ENCODE measurements around the gene RAB15.

RAB15 gene

GRCh38 chr14:64994540-64994939, 22.4 kb upstream of the RAB15 start:
- no peak overlapping the region for H3K23ac ChIP-seq (ENCODE audit: low read length in 2 of 2)
- H2AFZ ChIP-seq (ENCODE audit: low read depth, low read length): no peak overlapping the region
- no peak overlapping the region for H3K9ac ChIP-seq (ENCODE audit: low read length)
- no peak overlapping the region for H3K18ac ChIP-seq (ENCODE audit: low read depth in 1 of 2, low read length in 2 of 2)
- no peak overlapping the region for H2BK15ac ChIP-seq (ENCODE audit: low read depth, poor library complexity, severe bottlenecking)
- no peak overlapping the region for H3K4me3 ChIP-seq (ENCODE audit: insufficient read depth in 1 of 2, low read depth in 1 of 2, low read length in 2 of 2)
- no peaks in the 10 kb centered on the region for H3K9me3 ChIP-seq (ENCODE audit: control insufficient read depth, low read length)
- no peaks in the 10 kb centered on the region for H3K4me1 ChIP-seq (ENCODE audit: control insufficient read depth, insufficient read depth, low read depth, low read length)
- H3K4me2 ChIP-seq (ENCODE audit: low read length, poor library complexity, severe bottlenecking): no peak overlapping the region
- peaks cover 38% of the 10 kb centered on the region for H3K79me1 ChIP-seq (replicated peaks; ENCODE audit: low read length, poor library complexity, severe bottlenecking)
- H2AK5ac ChIP-seq (ENCODE audit: low read length, severe bottlenecking): no peak overlapping the region
- no peak overlapping the region for H4K91ac ChIP-seq (ENCODE audit: low read length)
- DNase-seq: no peak
- no peak overlapping the region for H2BK5ac ChIP-seq (ENCODE audit: low read depth, low read length, poor library complexity, severe bottlenecking)
- 100% methylated on average over 1 of the region's 2 CpGs for WGBS
- H3K4ac ChIP-seq (ENCODE audit: low read depth in 1 of 2, low read length in 2 of 2): no peak overlapping the region
- H2BK12ac ChIP-seq (ENCODE audit: low read length in 2 of 2): no peak overlapping the region
- H3K14ac ChIP-seq (ENCODE audit: low read length in 2 of 2): no peak overlapping the region
- H3K27me3 ChIP-seq (ENCODE audit: control insufficient read depth in 1 of 2, insufficient read depth in 1 of 2, low read length in 2 of 2): no peaks in the 10 kb centered on the region
- H3K36me3 ChIP-seq (ENCODE audit: control insufficient read depth in 1 of 2, insufficient read depth in 2 of 2, low read depth in 1 of 2, low read length in 2 of 2): peaks cover 0 to 2% of the 10 kb centered on the region in 2 experiments
- H3K27ac ChIP-seq (ENCODE audit: low read length, poor library complexity, severe bottlenecking): no peak overlapping the region
- H2BK120ac ChIP-seq (ENCODE audit: low read depth, low read length): no peak overlapping the region
- no peak overlapping the region for H4K8ac ChIP-seq (ENCODE audit: low read length)

GRCh38 chr14:64993266-64993930, 21.3 kb upstream of the RAB15 start:
- Histone ChIP-seq H3K4me3 (ENCODE audit: insufficient read depth in 1 of 2, low read depth in 1 of 2, low read length in 2 of 2) (no peak overlapping the region), H3K4ac (ENCODE audit: low read depth in 1 of 2, low read length in 2 of 2) (no peak overlapping the region)
- 100% methylated on average over 3 of the region's 3 CpGs for WGBS

GRCh38 chr14:64992328-64992885, 20.3 kb upstream of the RAB15 start:
- no peak overlapping the region for H3K27ac ChIP-seq (ENCODE audit: low read length, poor library complexity, severe bottlenecking)
- H4K8ac ChIP-seq (ENCODE audit: low read length): no peak overlapping the region
- no peak overlapping the region for H3K4ac ChIP-seq (ENCODE audit: low read depth in 1 of 2, low read length in 2 of 2)
- H3K4me3 ChIP-seq (ENCODE audit: insufficient read depth in 1 of 2, low read depth in 1 of 2, low read length in 2 of 2): no peak overlapping the region
- H3K36me3 ChIP-seq (ENCODE audit: control insufficient read depth in 1 of 2, insufficient read depth in 2 of 2, low read depth in 1 of 2, low read length in 2 of 2): peaks cover 0 to 2% of the 10 kb centered on the region in 2 experiments
- no peak overlapping the region for H3K14ac ChIP-seq (ENCODE audit: low read length in 2 of 2)
- no peak overlapping the region for H3K9ac ChIP-seq (ENCODE audit: low read length)
- H2BK5ac ChIP-seq (ENCODE audit: low read depth, low read length, poor library complexity, severe bottlenecking): no peak overlapping the region
- no peaks in the 10 kb centered on the region for H3K9me3 ChIP-seq (ENCODE audit: control insufficient read depth, low read length)
- H3K4me2 ChIP-seq (ENCODE audit: low read length, poor library complexity, severe bottlenecking): no peak overlapping the region
- H4K91ac ChIP-seq (ENCODE audit: low read length): no peak overlapping the region
- WGBS: 100% methylated on average over 2 of the region's 5 CpGs
- no peak overlapping the region for H3K18ac ChIP-seq (ENCODE audit: low read depth in 1 of 2, low read length in 2 of 2)
- no peak overlapping the region for H2AFZ ChIP-seq (ENCODE audit: low read depth, low read length)
- no peaks in the 10 kb centered on the region for H3K4me1 ChIP-seq (ENCODE audit: control insufficient read depth, insufficient read depth, low read depth, low read length)
- H3K27me3 ChIP-seq (ENCODE audit: control insufficient read depth in 1 of 2, insufficient read depth in 1 of 2, low read length in 2 of 2): no peaks in the 10 kb centered on the region
- no peak overlapping the region for H2AK5ac ChIP-seq (ENCODE audit: low read length, severe bottlenecking)
- no peak overlapping the region for H2BK120ac ChIP-seq (ENCODE audit: low read depth, low read length)
- no peak overlapping the region for H2BK15ac ChIP-seq (ENCODE audit: low read depth, poor library complexity, severe bottlenecking)
- no peak overlapping the region for H3K23ac ChIP-seq (ENCODE audit: low read length in 2 of 2)
- H2BK12ac ChIP-seq (ENCODE audit: low read length in 2 of 2): no peak overlapping the region
- no peak for DNase-seq
- H3K79me1 ChIP-seq (replicated peaks; ENCODE audit: low read length, poor library complexity, severe bottlenecking): peaks cover 41% of the 10 kb centered on the region

More at GRCh38 chr14:64993266-64993930, 21.3 kb upstream of the RAB15 start:
- peaks cover 0 to 2% of the 10 kb centered on the region in 2 experiments for H3K36me3 ChIP-seq (ENCODE audit: control insufficient read depth in 1 of 2, insufficient read depth in 2 of 2, low read depth in 1 of 2, low read length in 2 of 2)
- H2BK120ac ChIP-seq (ENCODE audit: low read depth, low read length): no peak overlapping the region
- peak; percentile 28 for DNase-seq
- no peak overlapping the region for H4K91ac ChIP-seq (ENCODE audit: low read length)
- no peaks in the 10 kb centered on the region for H3K4me1 ChIP-seq (ENCODE audit: control insufficient read depth, insufficient read depth, low read depth, low read length)
- no peak overlapping the region for H2BK5ac ChIP-seq (ENCODE audit: low read depth, low read length, poor library complexity, severe bottlenecking)
- peaks cover 42% of the 10 kb centered on the region for H3K79me1 ChIP-seq (replicated peaks; ENCODE audit: low read length, poor library complexity, severe bottlenecking)
- H3K27ac ChIP-seq (ENCODE audit: low read length, poor library complexity, severe bottlenecking): no peak overlapping the region
- no peak overlapping the region for H3K14ac ChIP-seq (ENCODE audit: low read length in 2 of 2)
- no peak overlapping the region for H2BK12ac ChIP-seq (ENCODE audit: low read length in 2 of 2)
- no peak overlapping the region for H2AK5ac ChIP-seq (ENCODE audit: low read length, severe bottlenecking)
- no peak overlapping the region for H3K23ac ChIP-seq (ENCODE audit: low read length in 2 of 2)
- H3K18ac ChIP-seq (ENCODE audit: low read depth in 1 of 2, low read length in 2 of 2): no peak overlapping the region
- H3K9me3 ChIP-seq (ENCODE audit: control insufficient read depth, low read length): no peaks in the 10 kb centered on the region
- H3K4me2 ChIP-seq (ENCODE audit: low read length, poor library complexity, severe bottlenecking): no peak overlapping the region
- H3K27me3 ChIP-seq (ENCODE audit: control insufficient read depth in 1 of 2, insufficient read depth in 1 of 2, low read length in 2 of 2): no peaks in the 10 kb centered on the region
- no peak overlapping the region for H2AFZ ChIP-seq (ENCODE audit: low read depth, low read length)
- H3K9ac ChIP-seq (ENCODE audit: low read length): no peak overlapping the region
- H2BK15ac ChIP-seq (ENCODE audit: low read depth, poor library complexity, severe bottlenecking): no peak overlapping the region
- no peak overlapping the region for H4K8ac ChIP-seq (ENCODE audit: low read length)

GRCh38 chr14:64990939-64991338, 18.8 kb upstream of the RAB15 start:
- DNase-seq: no peak
- Histone ChIP-seq H3K14ac (ENCODE audit: low read length in 2 of 2) (no peak overlapping the region), H2AK5ac (ENCODE audit: low read length, severe bottlenecking) (no peak overlapping the region), H3K79me1 (replicated peaks; ENCODE audit: low read length, poor library complexity, severe bottlenecking) (peaks cover 37% of the 10 kb centered on the region), H3K4ac (ENCODE audit: low read depth in 1 of 2, low read length in 2 of 2) (no peak overlapping the region), H2BK12ac (ENCODE audit: low read length in 2 of 2) (no peak overlapping the region), H3K4me2 (ENCODE audit: low read length, poor library complexity, severe bottlenecking) (no peak overlapping the region), H3K36me3 (ENCODE audit: control insufficient read depth in 1 of 2, insufficient read depth in 2 of 2, low read depth in 1 of 2, low read length in 2 of 2) (peaks cover 0 to 2% of the 10 kb centered on the region in 2 experiments), H4K91ac (ENCODE audit: low read length) (no peak overlapping the region), H2AFZ (ENCODE audit: low read depth, low read length) (no peak overlapping the region), H3K27ac (ENCODE audit: low read length, poor library complexity, severe bottlenecking) (no peak overlapping the region), H2BK15ac (ENCODE audit: low read depth, poor library complexity, severe bottlenecking) (no peak overlapping the region), H3K9ac (ENCODE audit: low read length) (no peak overlapping the region), H3K4me3 (ENCODE audit: insufficient read depth in 1 of 2, low read depth in 1 of 2, low read length in 2 of 2) (no peak overlapping the region), H3K27me3 (ENCODE audit: control insufficient read depth in 1 of 2, insufficient read depth in 1 of 2, low read length in 2 of 2) (no peaks in the 10 kb centered on the region), H3K18ac (ENCODE audit: low read depth in 1 of 2, low read length in 2 of 2) (no peak overlapping the region), H2BK5ac (ENCODE audit: low read depth, low read length, poor library complexity, severe bottlenecking) (no peak overlapping the region), H3K4me1 (ENCODE audit: control insufficient read depth, insufficient read depth, low read depth, low read length) (peaks cover 2% of the 10 kb centered on the region), H3K9me3 (ENCODE audit: control insufficient read depth, low read length) (no peaks in the 10 kb centered on the region), H2BK120ac (ENCODE audit: low read depth, low read length) (no peak overlapping the region), H3K23ac (ENCODE audit: low read length in 2 of 2) (no peak overlapping the region), H4K8ac (ENCODE audit: low read length) (no peak overlapping the region)
- 100% methylated on average over 4 of the region's 4 CpGs for WGBS
